ENCODE measurements around the gene MUC6. TPM values are rescaled to one million over a fixed set of nuclear protein-coding genes. Genes with fewer than 3 reads are reported as not detected.

The MUC6 gene
- total RNA-seq, 1 donor from 2014 or later = not detected

DNA sequence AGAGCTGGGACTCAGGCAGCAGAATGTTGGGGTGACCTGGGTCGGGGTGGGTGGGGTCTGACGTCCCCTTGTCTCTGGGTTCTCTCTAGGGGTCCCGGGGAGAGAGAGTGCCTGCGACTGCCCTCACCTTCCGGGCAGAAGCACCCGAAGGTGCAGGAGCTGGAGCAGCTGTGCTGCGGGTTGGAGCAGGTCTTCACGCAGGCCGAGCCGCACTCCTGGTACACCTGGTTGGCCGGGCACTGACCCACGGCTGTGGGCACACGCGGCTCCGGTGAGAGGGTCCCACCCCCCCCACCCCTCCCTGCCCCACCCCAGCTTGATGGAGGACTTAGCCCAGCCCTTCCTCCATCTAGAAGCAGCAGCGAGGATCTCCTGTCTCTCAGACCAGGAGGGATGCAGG, 6.4 kb downstream of the MUC6 start:
- Histone ChIP-seq H3K4me3 (ENCODE audit: low read depth, low read length) (no peak overlapping the region), H3K27me3 (ENCODE audit: control insufficient read depth, insufficient read depth, low read length) (no peaks in the 10 kb centered on the region), H3K36me3 (ENCODE audit: control insufficient read depth, insufficient read depth, low read length) (no peaks in the 10 kb centered on the region)
- FAIRE-seq (no peak), DNase-seq (ENCODE audit: low read depth) (no peak)
- TF ChIP-seq, protein P1, sequence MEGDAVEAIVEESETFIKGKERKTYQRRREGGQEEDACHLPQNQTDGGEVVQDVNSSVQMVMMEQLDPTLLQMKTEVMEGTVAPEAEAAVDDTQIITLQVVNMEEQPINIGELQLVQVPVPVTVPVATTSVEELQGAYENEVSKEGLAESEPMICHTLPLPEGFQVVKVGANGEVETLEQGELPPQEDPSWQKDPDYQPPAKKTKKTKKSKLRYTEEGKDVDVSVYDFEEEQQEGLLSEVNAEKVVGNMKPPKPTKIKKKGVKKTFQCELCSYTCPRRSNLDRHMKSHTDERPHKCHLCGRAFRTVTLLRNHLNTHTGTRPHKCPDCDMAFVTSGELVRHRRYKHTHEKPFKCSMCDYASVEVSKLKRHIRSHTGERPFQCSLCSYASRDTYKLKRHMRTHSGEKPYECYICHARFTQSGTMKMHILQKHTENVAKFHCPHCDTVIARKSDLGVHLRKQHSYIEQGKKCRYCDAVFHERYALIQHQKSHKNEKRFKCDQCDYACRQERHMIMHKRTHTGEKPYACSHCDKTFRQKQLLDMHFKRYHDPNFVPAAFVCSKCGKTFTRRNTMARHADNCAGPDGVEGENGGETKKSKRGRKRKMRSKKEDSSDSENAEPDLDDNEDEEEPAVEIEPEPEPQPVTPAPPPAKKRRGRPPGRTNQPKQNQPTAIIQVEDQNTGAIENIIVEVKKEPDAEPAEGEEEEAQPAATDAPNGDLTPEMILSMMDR (IDR thresholded peaks at IDR 0.05; ENCODE audit: insufficient read depth, low read length, severe bottlenecking) = no peak

DNA sequence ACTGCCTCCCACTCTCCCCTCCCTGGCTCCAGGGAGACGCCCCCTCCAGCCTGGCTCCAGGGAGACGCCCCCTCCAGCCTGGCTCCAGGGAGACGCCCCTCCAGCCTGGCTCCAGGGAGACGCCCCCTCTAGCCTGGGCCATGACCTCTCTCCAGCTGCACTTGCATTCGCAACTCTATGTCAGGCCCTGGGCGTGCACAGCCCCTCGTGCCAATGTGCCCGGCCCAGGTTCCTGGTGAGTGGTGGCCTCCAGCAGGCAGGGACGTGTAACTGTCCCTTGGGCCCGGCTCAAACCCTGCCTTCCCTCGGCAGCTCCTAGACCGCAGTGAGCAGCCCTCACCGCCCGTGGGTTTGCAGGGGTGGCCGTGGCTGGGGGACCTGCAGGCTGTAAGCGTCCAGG, 6.9 kb downstream of the MUC6 start:
- Histone ChIP-seq H3K27me3 (ENCODE audit: control insufficient read depth, insufficient read depth, low read length) (no peaks in the 10 kb centered on the region), H3K36me3 (ENCODE audit: control insufficient read depth, insufficient read depth, low read length) (no peaks in the 10 kb centered on the region), H3K4me3 (ENCODE audit: low read depth, low read length) (no peak overlapping the region)
- DNase-seq (ENCODE audit: low read depth) (no peak), FAIRE-seq (no peak)
- TF ChIP-seq, protein P1 (IDR thresholded peaks at IDR 0.05; ENCODE audit: insufficient read depth, low read length, severe bottlenecking) = no peak

DNA sequence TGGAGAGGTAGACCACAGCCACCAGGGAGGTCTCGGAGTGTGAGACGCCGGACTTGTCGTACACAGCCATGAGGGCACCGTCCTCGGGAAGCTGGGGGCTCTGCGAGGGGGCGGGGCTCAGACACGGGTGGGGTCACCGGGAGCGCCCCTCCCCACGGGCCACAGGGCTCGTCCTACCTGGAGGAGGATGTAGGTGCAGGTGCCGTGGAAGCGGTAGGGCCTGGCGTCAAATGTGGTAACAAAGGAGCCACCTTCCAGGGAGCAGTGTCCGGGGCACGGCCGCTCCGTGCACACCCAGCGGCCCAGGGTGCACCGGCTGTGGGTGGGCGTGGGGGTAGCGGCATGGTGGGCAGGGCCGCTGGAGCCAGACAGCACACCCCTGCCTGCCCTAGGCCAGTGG, 7.5 kb downstream of the MUC6 start:
- Histone ChIP-seq H3K4me3 (ENCODE audit: low read depth, low read length) (no peak overlapping the region), H3K27me3 (ENCODE audit: control insufficient read depth, insufficient read depth, low read length) (no peaks in the 10 kb centered on the region), H3K36me3 (ENCODE audit: control insufficient read depth, insufficient read depth, low read length) (no peaks in the 10 kb centered on the region)
- FAIRE-seq (no peak), DNase-seq (ENCODE audit: low read depth) (no peak)
- TF ChIP-seq, protein P1 (IDR thresholded peaks at IDR 0.05; ENCODE audit: insufficient read depth, low read length, severe bottlenecking) = no peak

DNA sequence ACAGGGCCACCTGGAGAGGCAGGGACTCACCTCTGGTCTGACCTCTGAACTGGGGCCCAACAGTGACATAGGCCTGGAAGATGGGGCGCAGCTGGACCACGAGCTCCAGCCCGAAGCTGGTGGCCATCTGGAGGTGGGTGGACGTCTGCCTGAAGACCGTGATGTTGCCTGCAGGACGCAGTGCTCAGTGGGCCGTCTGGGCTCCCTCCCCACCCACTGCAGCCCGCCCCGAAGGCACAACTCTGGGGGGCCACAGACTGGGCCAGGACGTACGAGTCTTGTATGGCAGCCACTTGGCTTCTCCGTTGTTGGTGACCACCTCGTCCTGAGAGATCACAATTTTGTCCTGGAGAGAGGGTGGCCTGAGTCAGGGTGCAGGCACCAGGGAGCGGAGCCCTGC, 7.9 kb downstream of the MUC6 start:
- no peak overlapping the region for H3K4me3 ChIP-seq (ENCODE audit: low read depth, low read length)
- no peaks in the 10 kb centered on the region for H3K36me3 ChIP-seq (ENCODE audit: control insufficient read depth, insufficient read depth, low read length)
- FAIRE-seq = no peak
- TF ChIP-seq, protein P1 (IDR thresholded peaks at IDR 0.05; ENCODE audit: insufficient read depth, low read length, severe bottlenecking) = no peak
- DNase-seq (ENCODE audit: low read depth) = no peak
- H3K27me3 ChIP-seq (ENCODE audit: control insufficient read depth, insufficient read depth, low read length) = no peaks in the 10 kb centered on the region

DNA sequence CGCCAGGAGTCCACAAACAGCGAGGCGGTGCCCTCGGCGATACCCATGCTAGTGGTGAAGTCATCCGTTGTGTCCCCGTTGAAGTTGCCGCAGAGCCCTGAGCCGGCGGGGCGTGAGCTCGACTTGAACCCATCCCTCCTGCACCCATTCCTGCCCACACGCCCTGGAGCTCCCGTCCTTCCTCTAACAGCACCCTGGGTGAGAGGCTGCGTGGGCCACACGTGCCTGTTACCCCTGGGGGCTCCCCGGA, 8.3 kb downstream of the MUC6 start:
- Histone ChIP-seq H3K27me3 (ENCODE audit: control insufficient read depth, insufficient read depth, low read length) (no peaks in the 10 kb centered on the region), H3K4me3 (ENCODE audit: low read depth, low read length) (no peak overlapping the region), H3K36me3 (ENCODE audit: control insufficient read depth, insufficient read depth, low read length) (no peaks in the 10 kb centered on the region)
- no peak for DNase-seq (ENCODE audit: low read depth)
- TF ChIP-seq, protein P1 (IDR thresholded peaks at IDR 0.05; ENCODE audit: insufficient read depth, low read length, severe bottlenecking) = no peak
- FAIRE-seq = no peak

DNA sequence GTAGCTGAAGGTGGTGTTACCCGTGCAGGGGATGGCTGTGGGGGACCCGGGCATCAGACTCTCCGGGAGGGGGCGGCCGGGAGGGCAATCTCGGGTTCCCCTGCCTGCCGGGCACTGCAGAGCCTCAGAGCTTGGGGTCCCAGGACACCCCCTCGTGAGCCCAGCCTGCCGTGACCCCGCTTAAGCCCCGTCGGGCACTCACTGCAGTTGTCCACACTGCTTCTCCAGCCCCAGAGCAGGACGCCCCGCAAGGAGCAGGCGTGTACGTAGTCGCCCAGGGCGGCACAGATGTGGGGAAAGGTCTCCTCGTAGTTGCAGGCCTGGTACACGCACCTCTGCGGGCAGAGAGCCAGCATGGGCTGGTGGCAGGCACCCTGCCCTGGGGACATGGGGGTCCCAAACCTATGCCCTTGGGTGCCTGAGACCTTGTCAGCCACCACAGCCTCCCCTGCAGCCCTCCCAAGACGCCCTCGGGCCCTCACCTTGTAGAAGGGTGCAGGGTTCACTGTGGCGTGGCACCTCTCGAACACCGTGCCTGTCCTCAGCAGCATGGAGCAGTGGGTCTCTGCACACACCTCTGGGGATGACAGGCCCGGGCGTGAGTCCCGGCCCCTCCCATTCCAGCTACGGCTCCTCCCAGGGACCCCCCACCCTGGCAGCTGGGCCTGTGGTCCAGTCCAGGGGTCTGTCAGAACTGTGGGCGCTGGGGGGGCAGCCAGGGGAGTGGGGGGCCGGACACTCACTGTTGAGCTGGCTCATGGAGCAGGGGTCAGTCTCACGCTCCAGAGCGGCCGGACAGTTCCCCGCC, 8.8 kb downstream of the MUC6 start:
- TF ChIP-seq, protein P1 (IDR thresholded peaks at IDR 0.05; ENCODE audit: insufficient read depth, low read length, severe bottlenecking) = no peak
- DNase-seq (ENCODE audit: low read depth) (no peak), FAIRE-seq (no peak)

More for the DNA sequence above, 8.8 kb downstream of the MUC6 start:
- Histone ChIP-seq H3K36me3 (ENCODE audit: control insufficient read depth, insufficient read depth, low read length) (no peaks in the 10 kb centered on the region), H3K4me3 (ENCODE audit: low read depth, low read length) (no peak overlapping the region), H3K27me3 (ENCODE audit: control insufficient read depth, insufficient read depth, low read length) (no peaks in the 10 kb centered on the region)

Measured in bronchial epithelial cell (primary cell).